SHP77 treated with DMSO at 0.1 percent for 48 hours (cell line): ENCODE measurements around the gene TPH2.

Source experiments
- DNase-seq: peaks from one replicate; lab custom pipeline; 2025; lab: John Stamatoyannopoulos, UW

Gene TPH2

GRCh38 chr12:72035625-72036024 lies 97.0 kb downstream of the TPH2 start:
- no peak for DNase-seq

- no peak for DNase-seq
These were observed 97.7 kb downstream of the TPH2 start for GRCh38 chr12:72036393-72036792.

- no peak for DNase-seq
These were observed 98.6 kb downstream of the TPH2 start for GRCh38 chr12:72037006-72037795.

GRCh38 chr12:72041811-72042210 lies 103.2 kb downstream of the TPH2 start:
- no peak for DNase-seq

GRCh38 chr12:72053604-72054003 lies 115.0 kb downstream of the TPH2 start:
- no peak for DNase-seq

GRCh38 chr12:72054511-72054910 lies 115.9 kb downstream of the TPH2 start:
- DNase-seq: no peak

GRCh38 chr12:72057330-72057914 lies 118.8 kb downstream of the TPH2 start:
- no peak for DNase-seq

GRCh38 chr12:72063073-72063472 lies 124.4 kb downstream of the TPH2 start:
- DNase-seq: no peak

GRCh38 chr12:72071030-72071429 lies 132.4 kb downstream of the TPH2 start:
- DNase-seq: no peak

GRCh38 chr12:72072592-72073212 lies 134.1 kb downstream of the TPH2 start:
- DNase-seq: peak; percentile 9

GRCh38 chr12:72074065-72074464 lies 135.4 kb downstream of the TPH2 start:
- DNase-seq: no peak

GRCh38 chr12:72074956-72075355 lies 136.3 kb downstream of the TPH2 start:
- no peak for DNase-seq

- DNase-seq: peak; percentile 41
These were observed 136.8 kb downstream of the TPH2 start for GRCh38 chr12:72075401-72075800.

GRCh38 chr12:72075891-72076557 lies 137.4 kb downstream of the TPH2 start:
- DNase-seq: peak; percentile 89

- no peak for DNase-seq
These were observed 137.9 kb downstream of the TPH2 start for GRCh38 chr12:72076558-72076915.

GRCh38 chr12:72077111-72077820 lies 138.6 kb downstream of the TPH2 start:
- peak; percentile 10 for DNase-seq

- no peak for DNase-seq
These were observed 143.1 kb downstream of the TPH2 start for GRCh38 chr12:72081777-72082176.
